Stimulated activated CD8-positive, alpha-beta memory T cell treated with anti-CD3 and anti-CD28 coated beads, Interleukin-12 subunit alpha, Interleukin-12 subunit beta, amount 100 ng/mL, for 1 hour (primary cell): Measurements from ENCODE around the gene CES4A.
"Not testable (repeated sequence)": the region's sequence is repeated elsewhere in the genome, so short reads cannot be mapped to it uniquely, and the experiment has no call there.

Source experiments
- DNase-seq: peaks from one replicate; pipeline ENCODE4 v3.0.0-alpha.2; 2020; ENCODE audit warnings: low read depth

CES4A gene

DNA sequence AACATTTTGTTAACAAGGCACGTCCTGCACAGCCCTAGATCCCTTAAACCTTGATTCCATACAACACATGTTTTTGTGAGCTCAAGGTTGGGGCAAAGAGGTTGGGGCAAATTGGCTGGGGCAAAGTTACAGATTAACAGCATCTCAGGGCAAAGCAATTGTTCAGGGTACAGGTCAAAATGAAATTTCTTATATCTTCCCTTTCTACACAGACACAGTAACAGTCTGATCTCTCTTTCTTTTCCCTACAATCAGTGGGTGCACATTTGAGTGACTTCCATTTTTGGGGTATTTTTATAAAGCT is 32.3 kb upstream of the CES4A start:
- not testable (repeated sequence) for DNase-seq

DNA sequence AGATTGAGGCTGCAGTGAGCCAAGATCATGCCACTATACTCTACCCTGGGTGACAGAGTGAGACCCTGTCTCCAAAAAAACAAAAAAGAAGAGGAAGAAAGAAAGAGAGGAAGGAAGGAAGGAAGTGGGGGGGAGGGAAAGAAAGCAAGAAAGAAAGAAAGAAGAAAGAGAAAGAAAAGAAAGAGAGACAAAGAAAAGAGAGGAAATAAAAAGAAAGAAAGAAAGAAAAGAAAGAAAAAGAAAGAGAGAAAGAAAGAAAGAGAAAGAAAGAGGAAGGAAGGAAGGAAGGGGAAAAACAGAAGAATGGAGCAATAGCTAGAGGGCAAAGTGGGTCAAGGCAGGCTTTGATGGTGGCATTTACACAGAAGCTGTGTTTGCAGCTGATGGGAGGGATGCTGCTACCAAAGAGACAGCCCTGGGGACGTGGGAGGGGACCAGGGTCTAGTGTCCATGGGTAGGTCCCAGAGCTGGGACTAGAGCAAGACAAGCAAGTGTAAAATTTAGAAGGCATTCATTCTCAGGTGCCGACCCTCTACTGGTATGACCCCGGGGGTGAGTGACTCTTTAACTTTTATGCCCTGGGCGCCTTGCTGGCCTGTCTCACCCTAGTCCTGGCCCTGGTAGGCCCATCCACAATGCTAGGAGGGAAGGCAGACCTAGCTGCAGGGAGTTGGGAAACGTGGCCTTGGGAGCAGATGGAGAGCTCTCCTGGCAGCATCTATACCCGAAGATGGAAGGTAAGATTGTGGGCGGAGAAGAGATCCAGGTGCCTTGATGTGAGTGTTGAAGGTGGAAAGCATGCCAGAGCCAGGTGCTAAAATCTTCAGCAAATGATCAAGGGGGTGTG is 29.3 kb upstream of the CES4A start:
- no peak for DNase-seq

GRCh38 chr16:66959704-66960161 is 28.7 kb upstream of the CES4A start:
- no peak for DNase-seq

- no peak for DNase-seq
Observed at GRCh38 chr16:66960270-66960669, 28.1 kb upstream of the CES4A start.

- peak; percentile 22 for DNase-seq
Observed at GRCh38 chr16:66961065-66961744, 27.2 kb upstream of the CES4A start, which contains the start of gene CES3. CES3 (plus strand) TSS chr16:66961266; CDS start chr16:66961308, 42 bp downstream.

DNA sequence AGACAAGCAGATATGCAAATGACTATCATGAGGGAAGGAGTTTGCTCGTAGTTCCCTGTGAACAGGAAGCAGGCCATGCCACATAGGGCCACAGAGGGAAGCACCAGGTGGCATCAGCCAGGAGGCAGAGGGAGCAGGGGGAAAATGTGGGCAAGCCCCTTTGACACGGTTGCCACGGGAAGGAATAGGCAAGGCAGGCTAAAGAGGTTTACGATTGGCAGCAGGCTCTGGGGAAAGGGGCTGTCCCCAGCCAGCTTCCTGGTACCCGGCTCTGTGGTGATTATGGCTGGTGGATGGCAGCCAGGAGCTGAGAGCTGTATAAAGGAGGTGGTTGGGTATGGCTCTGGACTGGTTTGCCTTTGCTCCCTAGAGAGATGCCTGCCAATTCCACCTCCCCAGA is 26.5 kb upstream of the CES4A start:
- DNase-seq = no peak

DNA sequence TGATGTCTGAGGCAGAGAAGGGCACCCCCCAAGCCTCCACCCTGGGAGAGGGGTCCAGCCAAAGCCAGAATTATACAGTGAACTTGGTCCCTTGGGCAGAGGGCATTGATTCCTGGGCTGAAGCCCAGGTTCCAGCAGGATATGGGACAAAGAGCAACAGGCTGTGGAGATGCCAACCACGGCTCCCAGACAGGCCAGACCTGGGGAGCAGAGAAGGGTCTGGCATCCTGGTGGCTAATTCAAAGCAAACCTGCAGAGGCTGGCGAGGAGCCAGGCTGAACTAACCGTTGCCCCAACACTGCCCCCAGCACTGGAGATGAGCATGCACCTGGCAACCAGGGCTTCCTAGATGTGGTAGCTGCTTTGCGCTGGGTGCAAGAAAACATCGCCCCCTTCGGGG is 24.3 kb upstream of the CES4A start:
- no peak for DNase-seq

DNA sequence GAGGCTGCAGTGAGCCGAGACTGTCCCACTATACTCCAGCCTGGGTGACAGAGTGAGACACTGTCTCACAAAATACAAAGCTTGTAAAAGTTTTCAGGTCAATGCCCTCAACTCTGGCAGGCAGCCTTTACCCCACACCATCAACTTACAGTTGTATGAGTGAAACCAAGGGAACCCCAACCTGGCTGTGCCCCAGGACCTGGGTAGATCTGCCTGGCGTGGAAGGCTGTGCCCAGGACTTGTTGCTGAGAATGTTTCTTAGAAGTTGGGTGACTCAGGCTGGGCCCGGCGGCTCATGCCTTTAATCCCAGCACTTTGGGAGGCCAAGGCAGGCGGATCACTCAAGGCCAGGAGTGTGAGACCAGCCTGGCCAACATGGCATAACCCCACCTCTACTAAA is 19.5 kb upstream of the CES4A start:
- DNase-seq = no peak

GRCh38 chr16:66970775-66971720 is 17.3 kb upstream of the CES4A start:
- DNase-seq = no peak

GRCh38 chr16:66972983-66973382 is 15.4 kb upstream of the CES4A start:
- no peak for DNase-seq

DNA sequence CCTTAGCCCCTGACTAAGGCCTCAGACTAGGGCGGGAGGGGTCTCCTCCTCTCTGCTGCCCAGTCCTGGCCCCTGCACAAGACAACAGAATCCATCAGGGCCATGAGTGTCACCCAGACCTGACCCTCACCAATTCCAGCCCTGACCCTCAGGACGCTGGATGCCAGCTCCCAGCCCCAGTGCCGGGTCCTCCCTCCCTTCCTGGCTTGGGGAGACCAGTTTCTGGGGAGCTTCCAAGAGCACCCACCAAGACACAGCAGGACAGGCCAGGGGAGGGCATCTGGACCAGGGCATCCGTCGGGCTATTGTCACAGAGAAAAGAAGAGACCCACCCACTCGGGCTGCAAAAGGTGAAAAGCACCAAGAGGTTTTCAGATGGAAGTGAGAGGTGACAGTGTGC is 14.7 kb upstream of the CES4A start:
- no peak for DNase-seq

GRCh38 chr16:66974156-66974931 is 14.0 kb upstream of the CES4A start:
- DNase-seq = not testable (repeated sequence)

GRCh38 chr16:66974932-66975246 is 13.5 kb upstream of the CES4A start:
- peak; percentile 12 for DNase-seq

DNA sequence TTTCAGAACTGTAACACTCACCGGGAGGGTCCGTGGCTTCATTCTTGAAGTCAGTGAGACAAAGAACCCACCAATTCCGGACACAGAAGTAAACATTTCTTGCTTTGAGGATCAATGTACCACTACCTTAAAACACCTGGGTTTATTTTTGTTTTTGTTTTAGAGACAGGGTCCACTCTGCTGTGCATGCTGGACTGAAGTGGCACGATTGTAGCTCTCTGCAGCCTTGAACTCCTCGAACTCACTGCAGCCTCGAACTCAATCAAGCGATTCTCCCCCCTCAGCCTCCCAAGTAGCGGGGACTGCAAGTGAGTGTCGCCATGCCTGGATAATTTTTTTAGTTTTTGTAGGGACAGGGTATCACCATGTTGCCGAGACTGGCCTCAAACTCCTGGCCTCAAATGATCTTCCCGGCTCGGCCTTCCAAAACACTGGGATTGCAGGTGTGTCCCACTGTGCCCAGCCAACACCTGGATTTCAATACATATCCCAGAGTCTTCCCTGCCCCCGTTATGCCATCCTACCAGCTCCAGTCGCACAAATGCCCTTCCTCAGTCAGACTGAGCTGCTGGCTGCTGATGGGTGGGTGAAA is 13.0 kb upstream of the CES4A start:
- no peak for DNase-seq

- no peak for DNase-seq
Observed at GRCh38 chr16:66976746-66977145, 11.6 kb upstream of the CES4A start.

DNA sequence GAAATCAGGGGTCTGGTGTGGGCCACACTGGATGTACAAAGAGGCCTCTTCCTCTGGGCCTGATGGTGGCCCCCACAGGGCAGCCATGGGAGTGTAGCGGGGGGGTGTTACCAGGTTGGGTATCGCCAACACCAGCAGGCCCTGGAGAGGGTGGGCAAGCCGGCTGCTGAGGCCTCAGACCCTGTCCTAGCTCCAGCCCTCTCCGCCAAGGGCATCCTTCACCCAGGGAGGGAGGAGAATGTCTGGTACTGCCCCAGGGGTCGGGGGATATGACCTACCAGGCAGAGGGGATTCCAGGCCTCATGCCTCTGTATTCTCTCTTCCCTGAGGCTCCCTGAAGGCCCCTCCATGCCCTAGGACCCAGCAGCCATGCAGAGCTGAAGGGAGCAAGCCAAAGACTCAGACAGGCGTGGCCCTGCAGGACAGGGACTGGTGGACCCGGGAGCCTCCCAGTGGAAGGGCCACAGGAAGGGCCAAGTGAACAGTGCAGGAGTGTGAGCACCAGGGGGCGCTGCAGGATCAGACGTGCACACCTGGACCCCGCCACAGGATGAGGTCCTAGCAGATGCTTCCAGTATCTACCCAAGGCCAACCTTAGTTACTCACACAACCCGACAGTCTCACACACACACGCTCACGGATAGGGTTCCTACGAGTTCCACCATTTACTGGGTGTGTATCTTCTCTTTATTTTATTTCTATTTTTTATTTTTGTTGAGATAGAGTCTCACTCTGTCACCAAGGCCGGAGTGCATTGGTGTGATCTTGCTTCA is 10.9 kb upstream of the CES4A start:
- peak; percentile 88 for DNase-seq

GRCh38 chr16:66979011-66979717 is 9.2 kb upstream of the CES4A start:
- no peak for DNase-seq

GRCh38 chr16:66983033-66983432 is 5.4 kb upstream of the CES4A start:
- no peak for DNase-seq

GRCh38 chr16:66984892-66985311 is 3.5 kb upstream of the CES4A start:
- no peak for DNase-seq

- DNase-seq = no peak
Observed at GRCh38 chr16:66986559-66986958, 1.8 kb upstream of the CES4A start.
